Calu3 (cell line): ENCODE measurements around the gene MINPP1. TPM values are rescaled to one million over a fixed set of nuclear protein-coding genes. Genes with fewer than 3 reads are reported as not detected.

Experiments used
- BruUV-seq: library from RNA; stranded (reverse); fragments of 400-500 nt; replicated peaks from 2 replicates; lab custom pipeline; 2021; lab: Mats Ljungman, UMichigan
- CTCF ChIA-PET: fragments of 300-600 bp; sonication (Branson Sonifier 250); formaldehyde crosslinking; loops from one replicate; lab custom pipeline; 2022; ENCODE audit warnings: antibody characterized with exemption; lab: Charles Lee
- DNase-seq: peaks from one replicate; pipeline ENCODE4 v3.0.0; 2022
- H3K27ac Mint-ChIP-seq: one replicate; pipeline ENCODE4 v1.8.0; 2022; ENCODE audit warnings: mixed read lengths; ENCODE audit not compliant: unreplicated experiment
- H3K27me3 Mint-ChIP-seq: one replicate; pipeline ENCODE4 v1.8.0; 2022; ENCODE audit warnings: mixed read lengths; ENCODE audit not compliant: unreplicated experiment
- H3K36me3 Mint-ChIP-seq: one replicate; pipeline ENCODE4 v1.8.0; 2022; ENCODE audit warnings: mild to moderate bottlenecking, moderate library complexity, mixed read lengths; ENCODE audit not compliant: insufficient read depth, unreplicated experiment
- H3K4me1 Mint-ChIP-seq: one replicate; pipeline ENCODE4 v1.8.0; 2022; ENCODE audit warnings: mild to moderate bottlenecking, low read depth, mixed read lengths; ENCODE audit not compliant: unreplicated experiment
- H3K4me3 Mint-ChIP-seq: one replicate; pipeline ENCODE4 v1.8.0; 2022; ENCODE audit warnings: mild to moderate bottlenecking, low read depth, moderate library complexity, mixed read lengths; ENCODE audit not compliant: unreplicated experiment
- H3K9me3 Mint-ChIP-seq: one replicate; pipeline ENCODE4 v1.8.0; 2022; ENCODE audit warnings: low read depth, mixed read lengths; ENCODE audit not compliant: unreplicated experiment
- intact Hi-C: fragments of 100-400 bp; cut with micrococcal nuclease; formaldehyde crosslinking; loops from one replicate; pipeline ENCODE4 v1.10.0; 2022; ENCODE audit not compliant: unreplicated experiment
- total RNA-seq: library from RNA; stranded (reverse); gene quantifications from 2 replicates; pipeline ENCODE4 v1.2.3, GENCODE V29; 2022
- TF ChIP-seq, protein P1 (sequence below): fragments of 200-600 bp; IDR thresholded peaks from one replicate; pipeline ENCODE4 v1.8.0; 2022; ENCODE audit warnings: antibody characterized with exemption; ENCODE audit not compliant: unreplicated experiment

The MINPP1 gene
- total RNA-seq, 1 experiment from 2014 or later: 12.6 TPM

DNA sequence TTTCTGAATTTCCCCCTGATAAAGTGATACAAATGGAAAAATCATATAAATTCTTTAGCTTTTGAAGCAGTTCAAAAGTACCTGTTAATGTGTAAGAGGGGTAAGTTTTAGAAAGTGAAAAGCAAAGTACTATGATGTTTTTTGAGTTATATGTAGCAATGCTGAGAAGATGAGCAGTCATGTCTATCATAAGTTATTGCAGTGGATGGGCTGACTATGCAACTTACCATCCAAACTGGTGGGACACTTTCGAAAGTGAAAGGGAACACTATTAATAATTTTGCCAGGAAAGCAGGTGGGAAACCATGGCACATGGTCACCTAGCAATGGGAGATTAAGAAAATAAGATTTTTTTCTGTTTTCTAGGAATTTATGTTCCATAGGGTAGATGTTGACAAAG, 4.1 kb downstream of the MINPP1 start:
- Mint-ChIP-seq H3K27ac (no peak overlapping the region), H3K9me3 (no peaks in the 10 kb centered on the region)
- CTCF ChIA-PET: no interaction called here

DNA sequence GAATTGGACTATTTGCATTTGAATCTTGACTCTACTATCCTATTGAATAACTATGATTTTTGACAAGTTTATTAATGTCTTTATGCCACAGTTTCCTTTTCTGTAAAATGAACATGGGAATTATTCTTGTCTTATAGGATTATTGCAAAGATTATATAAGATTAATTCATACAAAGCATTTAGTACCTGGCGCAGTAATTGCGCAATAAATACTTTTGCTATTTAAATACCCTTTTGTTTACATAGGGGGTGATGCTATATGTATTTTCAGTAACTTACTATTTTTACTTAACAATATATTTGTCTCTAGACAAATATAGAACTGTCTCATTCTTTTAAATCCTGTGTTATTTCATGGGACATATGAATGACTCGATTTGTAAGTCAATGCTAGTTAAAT, 5.3 kb downstream of the MINPP1 start:
- TF ChIP-seq, protein P1, sequence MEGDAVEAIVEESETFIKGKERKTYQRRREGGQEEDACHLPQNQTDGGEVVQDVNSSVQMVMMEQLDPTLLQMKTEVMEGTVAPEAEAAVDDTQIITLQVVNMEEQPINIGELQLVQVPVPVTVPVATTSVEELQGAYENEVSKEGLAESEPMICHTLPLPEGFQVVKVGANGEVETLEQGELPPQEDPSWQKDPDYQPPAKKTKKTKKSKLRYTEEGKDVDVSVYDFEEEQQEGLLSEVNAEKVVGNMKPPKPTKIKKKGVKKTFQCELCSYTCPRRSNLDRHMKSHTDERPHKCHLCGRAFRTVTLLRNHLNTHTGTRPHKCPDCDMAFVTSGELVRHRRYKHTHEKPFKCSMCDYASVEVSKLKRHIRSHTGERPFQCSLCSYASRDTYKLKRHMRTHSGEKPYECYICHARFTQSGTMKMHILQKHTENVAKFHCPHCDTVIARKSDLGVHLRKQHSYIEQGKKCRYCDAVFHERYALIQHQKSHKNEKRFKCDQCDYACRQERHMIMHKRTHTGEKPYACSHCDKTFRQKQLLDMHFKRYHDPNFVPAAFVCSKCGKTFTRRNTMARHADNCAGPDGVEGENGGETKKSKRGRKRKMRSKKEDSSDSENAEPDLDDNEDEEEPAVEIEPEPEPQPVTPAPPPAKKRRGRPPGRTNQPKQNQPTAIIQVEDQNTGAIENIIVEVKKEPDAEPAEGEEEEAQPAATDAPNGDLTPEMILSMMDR: no peak
- no peak for DNase-seq
- H3K27ac Mint-ChIP-seq: no peak overlapping the region
- peaks cover 23% of the 10 kb centered on the region for H3K36me3 Mint-ChIP-seq
- intact Hi-C loops: no loop called here
- CTCF ChIA-PET: no interaction called here
- no peak overlapping the region for H3K4me3 Mint-ChIP-seq
- no peaks in the 10 kb centered on the region for H3K9me3 Mint-ChIP-seq
- H3K4me1 Mint-ChIP-seq: no peaks in the 10 kb centered on the region
- no TSS peak for BruUV-seq
- no peaks in the 10 kb centered on the region for H3K27me3 Mint-ChIP-seq

More for the DNA sequence above, 4.1 kb downstream of the MINPP1 start:
- Mint-ChIP-seq H3K27me3 (no peaks in the 10 kb centered on the region), H3K4me3 (no peak overlapping the region), H3K4me1 (no peaks in the 10 kb centered on the region), H3K36me3 (peaks cover 21% of the 10 kb centered on the region)
- no TSS peak for BruUV-seq
- intact Hi-C loops: no loop called here
- TF ChIP-seq, protein P1: no peak
- no peak for DNase-seq

DNA sequence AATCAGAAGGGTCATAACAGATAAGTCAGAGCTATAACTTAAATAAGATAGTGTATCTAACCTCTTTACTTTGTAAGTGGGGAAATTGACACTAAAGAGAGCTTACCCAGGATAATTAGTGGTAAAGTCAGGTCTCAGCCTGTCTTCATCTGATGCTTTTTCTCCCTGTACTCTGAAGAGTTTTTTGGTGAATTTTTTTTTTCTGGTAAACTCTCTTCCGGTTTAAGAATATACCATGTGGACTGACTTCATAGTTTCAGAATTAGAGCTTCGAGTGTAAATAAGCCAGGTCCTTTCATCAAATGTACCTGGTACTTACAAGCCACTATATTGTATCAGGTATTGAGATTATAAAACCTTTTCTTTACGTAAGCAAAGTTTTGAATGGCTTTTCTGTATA, 6.8 kb downstream of the MINPP1 start:
- CTCF ChIA-PET: no interaction called here
- Mint-ChIP-seq H3K27me3 (no peaks in the 10 kb centered on the region), H3K36me3 (peaks cover 17% of the 10 kb centered on the region), H3K4me3 (no peak overlapping the region), H3K27ac (no peak overlapping the region), H3K4me1 (no peaks in the 10 kb centered on the region), H3K9me3 (no peaks in the 10 kb centered on the region)
- DNase-seq: no peak
- TF ChIP-seq, protein P1: no peak
- no TSS peak for BruUV-seq
- intact Hi-C loops: no loop called here

DNA sequence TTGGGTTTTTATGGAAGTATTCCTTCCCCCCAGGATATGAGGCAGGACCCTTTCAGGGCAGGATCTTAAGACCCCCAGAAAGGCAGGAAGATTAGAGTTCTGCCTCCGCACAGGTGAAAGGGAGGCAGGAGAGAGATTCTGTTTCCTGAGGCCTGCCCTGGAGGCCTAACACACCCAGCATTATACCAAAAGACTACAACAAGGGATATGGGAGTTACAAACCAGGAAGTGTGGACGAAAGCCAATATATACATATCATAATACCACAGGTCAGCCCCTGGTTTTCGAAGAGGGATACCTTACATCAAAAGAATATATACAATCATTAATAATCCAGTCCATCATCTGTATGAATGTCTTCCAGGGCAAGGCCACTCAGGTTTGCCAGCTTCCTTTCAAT, 14.2 kb downstream of the MINPP1 start:
- peaks cover 22% of the 10 kb centered on the region for H3K36me3 Mint-ChIP-seq
- H3K27me3 Mint-ChIP-seq: no peaks in the 10 kb centered on the region
- CTCF ChIA-PET: no interaction called here

More for the DNA sequence above, 14.2 kb downstream of the MINPP1 start:
- intact Hi-C loops: no loop called here
- no peak overlapping the region for H3K4me3 Mint-ChIP-seq
- BruUV-seq: no TSS peak
- TF ChIP-seq, protein P1: no peak
- H3K4me1 Mint-ChIP-seq: no peaks in the 10 kb centered on the region
- H3K27ac Mint-ChIP-seq: no peak overlapping the region
- H3K9me3 Mint-ChIP-seq: no peaks in the 10 kb centered on the region
- no peak for DNase-seq
